ENCODE data around the gene RNF4.

Gene RNF4

DNA sequence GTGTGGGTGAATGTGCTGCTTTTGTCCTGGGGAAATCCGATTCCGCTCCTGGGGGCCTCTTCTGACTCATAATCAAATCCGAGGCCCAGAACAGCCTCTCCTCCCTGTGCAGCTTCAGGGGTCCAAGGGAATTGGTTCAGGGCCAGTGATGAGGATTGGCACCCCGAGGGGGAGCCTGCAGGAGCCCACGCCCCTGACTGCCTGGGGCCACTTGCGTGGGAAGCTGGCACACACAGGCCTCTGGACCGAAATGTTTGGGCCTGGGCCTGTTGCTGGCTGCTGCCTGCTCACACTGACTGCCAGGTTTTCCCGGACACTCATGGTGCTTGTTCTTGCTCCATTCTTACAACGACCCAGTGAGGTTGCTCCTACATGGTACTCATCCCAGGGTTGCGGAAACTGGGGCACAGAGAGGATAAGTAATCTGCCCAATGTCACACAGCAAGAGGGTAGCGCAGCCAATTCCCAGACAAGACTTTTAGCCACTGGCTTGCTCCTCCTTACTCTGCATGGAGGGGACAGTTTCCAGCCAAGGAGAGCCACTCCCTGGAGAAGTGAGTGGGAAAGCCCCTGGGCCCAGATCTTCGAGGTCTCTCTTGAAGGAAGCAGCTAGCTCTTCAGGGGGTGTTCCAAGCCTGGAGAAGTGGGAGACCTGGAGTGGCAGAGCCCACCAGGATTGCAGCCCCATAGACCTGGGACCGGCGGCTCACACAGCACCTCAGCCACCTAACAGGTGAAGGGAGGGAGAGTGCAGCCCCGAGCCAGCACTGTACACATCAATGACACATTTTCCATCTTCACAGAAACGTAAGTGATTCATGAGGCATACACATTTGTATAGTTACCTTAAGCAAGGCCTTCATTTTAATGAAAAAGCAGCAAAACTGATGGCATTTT, 29.8 kb upstream of the RNF4 start:
- no peak for DNase-seq

- no peak for DNase-seq
These were observed 27.3 kb upstream of the RNF4 start for GRCh38 chr4:2441393-2442174.

- DNase-seq = no peak
These were observed 26.5 kb upstream of the RNF4 start for GRCh38 chr4:2442175-2442993.

DNA sequence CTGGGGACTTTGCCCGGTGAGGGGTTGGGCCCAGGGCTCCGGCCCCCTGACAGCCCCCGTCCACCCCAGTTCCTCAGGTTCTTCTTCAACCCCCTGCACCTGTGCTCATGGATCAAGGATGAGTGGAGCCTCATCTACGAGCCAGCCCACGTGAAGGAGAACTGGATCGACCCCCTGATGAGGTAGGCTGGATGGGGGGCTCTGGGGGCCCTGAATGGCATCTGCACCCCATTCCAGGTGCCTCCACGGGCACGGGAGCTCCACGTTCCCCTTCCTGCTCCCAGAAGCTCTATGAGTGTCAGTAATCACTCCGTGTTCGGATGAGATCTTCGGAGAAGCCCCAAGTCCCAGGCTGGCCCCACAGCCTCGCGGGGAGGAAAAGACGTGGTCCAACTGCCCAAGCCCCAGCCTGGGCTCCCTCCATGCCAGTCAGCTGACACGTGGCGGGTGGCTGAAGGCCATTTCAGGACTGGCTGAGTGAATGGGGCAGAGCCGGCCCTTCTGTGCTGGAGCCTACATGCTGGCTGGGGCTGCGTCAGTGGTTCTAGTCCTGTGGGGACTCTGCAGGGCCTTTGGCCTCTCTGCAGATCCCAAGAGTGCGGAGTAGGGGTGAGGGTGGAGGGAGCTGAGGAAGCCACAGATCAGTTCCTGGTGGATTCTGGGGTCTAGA, 25.7 kb upstream of the RNF4 start:
- no peak for DNase-seq

DNA sequence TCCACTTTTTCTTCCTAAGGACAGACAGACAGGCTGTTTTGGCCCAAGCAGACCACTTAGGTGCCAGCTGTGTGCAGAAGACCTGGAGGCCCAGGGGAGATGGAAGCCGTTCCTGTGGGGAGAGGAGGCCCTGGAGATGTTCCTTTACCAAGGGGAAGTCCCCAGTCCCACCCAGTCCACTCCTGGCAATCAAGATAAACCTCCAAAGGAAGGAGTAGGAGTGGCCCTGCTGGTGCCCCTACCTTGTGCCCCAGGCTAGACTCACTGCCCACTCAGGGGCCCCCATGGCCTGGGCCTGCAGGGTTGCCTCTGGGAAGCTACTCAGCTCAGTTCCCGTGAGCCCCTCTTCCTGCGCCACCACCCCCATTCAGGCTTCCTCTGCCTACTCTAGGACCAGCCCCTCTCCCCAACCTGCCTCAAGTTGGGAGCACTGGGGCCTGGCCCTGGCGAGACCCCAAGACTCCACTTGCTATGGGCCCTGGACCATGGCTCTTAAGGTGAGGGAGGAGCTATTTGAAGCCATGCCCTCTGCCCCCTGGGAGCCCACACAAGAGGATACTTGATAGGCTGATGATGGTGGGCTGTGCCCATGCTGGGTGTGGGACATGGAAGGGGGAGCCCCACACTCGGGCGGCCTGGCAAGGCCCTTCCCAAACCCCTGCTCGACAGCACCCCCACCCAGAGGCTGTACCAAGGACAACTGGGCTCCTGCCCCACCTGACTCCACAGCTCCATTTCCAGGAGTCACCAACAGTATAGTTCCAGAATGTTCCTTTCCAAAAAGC, 24.8 kb upstream of the RNF4 start:
- DNase-seq = no peak

- no peak for DNase-seq
These were observed 23.8 kb upstream of the RNF4 start for GRCh38 chr4:2445130-2445529.

DNA sequence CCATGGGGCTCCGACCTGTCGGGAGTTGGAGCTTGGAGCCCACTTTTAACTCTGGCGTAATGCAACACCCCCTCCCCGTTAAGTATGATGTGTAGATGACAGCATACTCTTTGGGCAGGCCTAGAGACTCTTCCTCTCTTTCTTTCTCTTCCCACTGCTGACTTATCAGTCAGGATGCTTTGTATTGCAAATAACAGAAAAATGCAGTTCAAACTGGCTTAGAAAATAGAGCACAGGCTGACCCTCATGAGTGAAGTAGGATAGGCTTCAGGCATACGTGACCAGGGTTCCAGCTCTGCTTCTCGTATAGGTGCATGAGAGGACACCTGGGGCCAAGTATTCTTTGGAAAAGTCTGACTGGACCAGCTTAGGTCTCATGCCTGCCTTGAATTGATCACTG, 23.3 kb upstream of the RNF4 start:
- no peak for DNase-seq

GRCh38 chr4:2446656-2447564, 22.0 kb upstream of the RNF4 start:
- no peak for DNase-seq

- DNase-seq = no peak
These were observed 20.3 kb upstream of the RNF4 start for GRCh38 chr4:2448589-2448988.

GRCh38 chr4:2449051-2449450, 19.9 kb upstream of the RNF4 start:
- no peak for DNase-seq

GRCh38 chr4:2449511-2450392, 19.2 kb upstream of the RNF4 start:
- no peak for DNase-seq

DNA sequence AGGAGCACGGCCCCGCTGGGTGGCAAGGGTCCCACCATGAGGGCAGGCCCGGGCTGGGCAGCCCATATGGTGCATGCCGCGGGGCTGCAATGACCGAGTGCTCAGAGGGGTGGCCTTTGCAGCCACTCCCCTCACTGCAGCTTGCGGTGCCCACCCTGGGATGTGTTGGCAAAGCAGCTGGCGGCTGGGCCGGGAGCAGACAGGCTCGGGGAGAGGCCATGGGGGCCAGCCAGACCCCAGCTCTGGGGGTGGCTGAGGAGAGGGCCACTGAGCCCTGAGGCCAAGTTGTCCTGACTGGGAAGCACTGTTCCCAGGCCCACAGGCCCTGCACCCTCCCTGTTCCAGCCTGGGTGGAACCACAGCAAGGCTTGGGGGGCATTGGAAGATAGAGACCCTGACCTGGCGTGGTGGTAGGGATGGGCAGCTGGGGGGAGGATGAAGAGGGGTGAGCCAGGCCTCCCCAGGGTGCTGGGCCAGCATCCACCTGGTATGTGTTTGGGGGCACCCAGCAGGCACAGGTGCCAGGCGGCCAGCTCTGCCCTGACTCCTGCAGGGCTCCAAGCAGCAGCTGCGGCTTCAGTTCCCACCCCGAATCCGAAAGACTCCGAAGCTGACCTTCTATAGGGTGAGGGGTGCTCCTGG, 18.4 kb upstream of the RNF4 start:
- DNase-seq = no peak

DNA sequence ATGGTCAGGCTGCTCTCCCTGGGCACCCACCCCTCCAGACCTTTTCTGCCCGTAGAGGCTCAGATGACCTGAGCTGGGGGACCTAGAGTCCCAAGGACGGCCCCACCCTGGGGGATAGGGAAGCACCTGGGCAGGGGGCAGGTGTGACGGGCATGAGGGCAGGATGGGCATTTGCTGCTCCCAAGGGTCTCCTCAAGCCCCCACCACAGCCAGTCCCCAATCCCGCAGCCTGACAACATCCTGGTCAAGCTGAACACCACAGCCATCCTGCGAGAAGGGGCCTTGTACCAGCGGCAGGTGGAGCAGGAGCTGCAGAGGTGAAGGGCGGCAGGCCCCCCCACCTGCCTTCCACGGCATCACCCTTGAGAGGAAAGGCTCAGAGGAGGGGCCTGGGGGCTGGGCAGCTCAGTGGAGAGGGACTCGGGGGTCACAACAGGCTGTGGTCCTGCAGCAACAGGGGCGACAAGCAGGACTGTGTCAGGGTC, 17.8 kb upstream of the RNF4 start:
- DNase-seq = no peak

DNA sequence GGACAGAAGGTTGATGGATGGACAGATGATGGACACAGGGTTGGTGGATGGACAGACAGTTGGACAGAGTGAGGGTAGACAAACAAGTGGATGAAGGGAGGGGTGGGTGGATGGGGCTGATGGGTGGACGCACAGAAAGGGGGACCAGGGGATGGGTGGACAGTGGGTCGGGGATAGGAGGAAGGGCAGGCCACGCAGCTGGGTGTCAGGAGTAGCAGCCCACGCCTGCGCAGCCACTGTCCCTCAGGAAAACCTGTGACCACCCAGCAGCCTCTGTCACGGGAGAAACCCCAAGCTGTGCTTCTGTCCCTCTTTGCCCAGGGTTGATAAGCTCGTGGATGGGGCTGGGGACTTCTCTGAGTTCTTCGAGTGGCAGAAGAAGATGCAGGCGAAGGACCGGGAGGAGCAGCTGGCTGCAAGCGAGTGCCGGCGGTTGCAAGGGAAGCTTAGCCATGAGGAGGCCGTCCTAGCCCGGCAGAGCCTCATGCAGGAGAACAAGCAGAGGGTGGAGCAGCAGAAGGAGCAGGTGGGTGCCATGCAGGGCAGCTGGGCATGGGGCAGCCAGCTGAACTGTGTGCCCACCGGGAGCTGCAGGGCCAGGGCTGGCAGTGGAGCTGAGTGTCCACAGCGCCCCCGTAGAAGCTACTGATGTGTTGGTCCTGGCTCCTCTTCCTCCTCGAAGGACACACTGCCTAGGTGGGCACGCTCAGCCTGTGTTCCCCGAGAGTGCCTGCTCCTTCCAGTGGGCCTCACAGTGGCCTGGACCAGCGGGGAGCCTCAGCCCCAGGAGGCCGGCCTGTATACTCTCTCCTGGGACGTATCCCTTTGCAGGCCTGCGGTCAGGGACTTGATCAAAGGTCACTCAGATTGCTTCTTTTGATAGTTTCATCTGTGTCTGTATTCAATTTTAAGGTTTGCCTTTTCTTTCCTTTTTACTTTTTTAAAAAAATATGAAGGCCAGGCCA, 16.8 kb upstream of the RNF4 start:
- no peak for DNase-seq

- no peak for DNase-seq
These were observed 11.2 kb upstream of the RNF4 start for GRCh38 chr4:2457481-2458295.

GRCh38 chr4:2458546-2459491, 10.1 kb upstream of the RNF4 start:
- DNase-seq = no peak
